HUDEP-2 (cell line): ENCODE data around the gene KRTAP5-8.
"Not testable (repeated sequence)": the region's sequence is repeated elsewhere in the genome, so short reads cannot be mapped to it uniquely, and the experiment has no call there.

Experiments used
- DNase-seq, 76 experiments: peaks; one replicate each; lab custom pipeline; 2025; ENCODE audit not compliant: unreplicated experiment in 76 of 76; lab: John Stamatoyannopoulos, UW

KRTAP5-8 gene

GRCh38 chr11:71542879-71543777, 5.3 kb downstream of the KRTAP5-8 start:
- no peak for DNase-seq

GRCh38 chr11:71543866-71544265, 6.0 kb downstream of the KRTAP5-8 start:
- DNase-seq = no peak

GRCh38 chr11:71544525-71545214, 6.8 kb downstream of the KRTAP5-8 start:
- DNase-seq = no peak

GRCh38 chr11:71545405-71545966, 7.7 kb downstream of the KRTAP5-8 start:
- DNase-seq = no peak

GRCh38 chr11:71548120-71548519, 10.3 kb downstream of the KRTAP5-8 start, which contains the start of gene KRTAP5-9:
Gene KRTAP5-9, plus strand, starts transcription at chr11:71548420. Its CDS starts 238 bp downstream, at chr11:71548658.
- no peak for DNase-seq

- DNase-seq = no peak
These were observed 10.9 kb downstream of the KRTAP5-8 start for GRCh38 chr11:71548716-71549151.

- DNase-seq = no peak
These were observed 13.9 kb downstream of the KRTAP5-8 start for GRCh38 chr11:71551711-71552110.

GRCh38 chr11:71554996-71555395, 17.2 kb downstream of the KRTAP5-8 start:
- no peak for DNase-seq

- DNase-seq = no peak
These were observed 17.7 kb downstream of the KRTAP5-8 start for GRCh38 chr11:71555508-71555907.

GRCh38 chr11:71556018-71556417, 18.2 kb downstream of the KRTAP5-8 start:
- DNase-seq = no peak

- DNase-seq = no peak
These were observed 19.4 kb downstream of the KRTAP5-8 start for GRCh38 chr11:71557257-71557656.

GRCh38 chr11:71558996-71559395, 21.2 kb downstream of the KRTAP5-8 start:
- no peak for DNase-seq

GRCh38 chr11:71562120-71562519, 24.3 kb downstream of the KRTAP5-8 start:
- DNase-seq = no peak

GRCh38 chr11:71563406-71563805, 25.6 kb downstream of the KRTAP5-8 start:
- DNase-seq = peak in 26 of 76 experiments; percentile 2 to 39 (median 10)

GRCh38 chr11:71564430-71564829, 26.6 kb downstream of the KRTAP5-8 start:
- DNase-seq = no peak

- no peak for DNase-seq
These were observed 27.4 kb downstream of the KRTAP5-8 start, which contains the start of gene KRTAP5-10 for GRCh38 chr11:71565263-71565662. Gene KRTAP5-10, plus strand, starts transcription at chr11:71565563. Its CDS starts 25 bp downstream, at chr11:71565588.

- no peak for DNase-seq
These were observed 28.3 kb downstream of the KRTAP5-8 start for GRCh38 chr11:71566081-71566620.

GRCh38 chr11:71566626-71567599, 29.1 kb downstream of the KRTAP5-8 start:
- DNase-seq = not testable (repeated sequence)

- not testable (repeated sequence) for DNase-seq
These were observed 29.8 kb downstream of the KRTAP5-8 start for GRCh38 chr11:71567633-71568032.
